GM18498 (cell line): ENCODE results near the gene NEK4.

Experiments
- ATAC-seq: cut with Tn5 transposase; IDR thresholded peaks from one replicate; pipeline ENCODE4 v1.9.1; 2021; ENCODE audit warnings: mild to moderate bottlenecking, moderate library complexity; ENCODE audit not compliant: unreplicated experiment

The NEK4 gene

DNA sequence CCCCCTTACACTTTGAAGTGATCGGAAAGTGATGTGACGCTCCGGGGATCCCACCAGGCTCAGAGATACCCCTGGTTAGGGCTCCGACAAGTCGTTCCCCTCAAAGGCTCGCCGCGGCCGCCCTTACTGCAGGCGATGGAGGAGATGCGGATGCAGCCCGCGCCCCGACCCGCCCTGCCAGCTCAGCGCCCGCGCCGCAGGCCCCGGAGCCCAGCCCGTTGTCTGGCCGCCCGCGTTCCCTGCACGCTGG is 65.4 kb downstream of the NEK4 start:
- no peak for ATAC-seq

DNA sequence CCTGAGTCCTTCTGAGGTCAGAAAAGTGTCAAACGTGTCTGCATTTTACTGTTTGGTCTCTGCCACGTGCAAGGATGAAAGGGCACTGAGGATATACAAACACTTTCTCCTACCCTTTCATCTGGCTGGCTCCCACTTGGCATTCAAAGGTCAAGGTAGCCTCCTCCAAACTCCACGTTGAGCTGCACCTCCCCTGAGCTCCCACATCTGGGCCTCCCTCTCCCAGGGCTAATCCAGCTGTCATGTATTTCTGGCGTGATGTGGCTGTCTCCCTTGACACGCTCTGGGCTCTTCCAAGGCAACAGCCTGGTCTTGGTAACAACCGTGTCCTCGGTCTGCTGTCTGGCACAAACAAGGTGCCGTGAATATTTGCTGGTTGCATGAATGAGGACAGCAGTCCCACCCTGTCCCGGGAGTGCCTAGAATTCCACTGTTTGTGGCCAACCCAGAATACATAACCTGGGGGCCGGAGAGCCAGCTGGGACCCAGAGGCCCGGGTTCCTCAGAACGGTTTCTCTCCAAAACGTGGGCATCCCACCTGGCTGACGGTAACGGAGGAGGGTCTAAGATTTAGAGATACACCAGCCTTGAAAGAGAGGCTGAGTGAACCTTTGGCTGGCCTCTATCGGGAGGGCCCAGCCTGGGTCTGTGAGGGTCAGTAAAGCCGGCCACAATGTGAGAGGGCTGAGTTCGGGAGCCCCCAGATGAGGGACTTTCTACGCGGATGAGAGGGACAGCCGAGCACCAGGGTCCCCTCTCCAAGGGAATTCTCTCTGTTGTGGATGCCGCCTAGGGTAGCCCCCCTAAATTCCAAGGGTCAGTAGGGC is 65.9 kb downstream of the NEK4 start:
- ATAC-seq: peak; percentile 1

DNA sequence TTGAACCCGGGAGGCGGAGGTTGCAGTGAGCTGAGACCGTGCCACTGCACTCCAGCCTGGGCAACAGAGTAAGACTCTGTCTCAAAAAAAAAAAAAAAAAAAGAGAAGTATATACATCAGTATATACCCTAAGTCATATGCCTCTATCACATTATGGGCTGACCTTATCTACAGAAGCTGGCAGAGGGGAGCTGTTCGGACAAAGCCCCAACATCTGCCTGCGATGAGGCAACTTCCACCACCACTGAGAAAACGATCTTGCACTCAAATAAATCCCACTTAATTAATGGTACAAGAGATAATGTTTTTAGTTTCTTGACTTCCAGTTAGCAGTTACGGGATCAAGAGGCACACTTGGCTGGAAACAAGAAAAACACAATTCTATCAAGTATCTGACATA is 67.4 kb downstream of the NEK4 start:
- no peak for ATAC-seq

DNA sequence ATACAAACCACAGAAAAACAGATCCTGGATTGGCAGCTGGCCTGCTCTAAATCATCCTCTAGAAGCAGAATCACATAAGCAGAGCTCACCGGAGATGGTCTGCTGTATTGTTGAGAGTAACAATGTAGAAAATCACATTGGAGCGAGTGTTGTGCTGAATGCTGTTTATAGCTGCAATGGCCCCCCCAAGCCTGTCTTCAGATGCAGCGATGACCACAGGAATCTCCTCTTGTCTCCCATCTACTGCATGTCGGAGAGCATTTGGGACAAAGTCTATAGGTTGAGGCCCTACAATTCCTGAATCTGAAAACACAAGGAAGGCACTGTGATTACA is 73.1 kb downstream of the NEK4 start:
- ATAC-seq: no peak

DNA sequence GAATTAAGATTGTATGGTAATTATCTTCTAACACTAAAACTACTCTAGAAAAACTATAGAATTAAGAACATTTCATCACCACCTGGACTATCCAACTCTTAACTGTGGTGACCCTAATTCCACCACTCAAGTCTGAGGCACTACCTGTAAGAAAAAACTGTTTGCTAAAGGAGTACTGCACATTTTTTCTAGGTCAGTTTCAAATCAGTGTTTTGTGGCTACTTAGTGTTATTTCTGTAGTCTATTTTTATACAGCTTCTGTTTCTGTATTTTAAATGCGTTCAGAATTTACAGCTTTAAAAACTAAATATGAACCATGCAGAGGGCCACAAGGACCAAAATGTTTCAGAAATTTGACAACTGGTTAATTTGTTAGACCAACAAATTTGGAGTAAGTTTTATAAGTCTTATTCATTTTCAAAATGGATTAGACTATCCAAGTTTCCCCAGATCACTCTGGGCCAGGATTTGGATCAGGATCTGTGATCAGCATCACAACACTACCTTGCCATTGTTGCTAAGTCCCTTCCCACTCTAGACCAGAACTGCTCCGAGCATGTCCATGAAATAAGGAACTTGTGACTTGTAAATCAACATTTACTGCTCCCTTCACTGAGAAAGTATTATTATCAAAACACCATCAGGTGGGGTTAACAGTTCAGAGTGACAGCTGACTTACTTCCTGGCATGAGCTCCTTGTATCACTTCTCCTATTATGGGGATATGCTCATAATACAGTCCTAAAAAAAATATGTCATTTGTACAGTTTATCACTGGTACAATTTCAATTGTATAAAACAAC is 73.7 kb downstream of the NEK4 start:
- ATAC-seq: no peak

DNA sequence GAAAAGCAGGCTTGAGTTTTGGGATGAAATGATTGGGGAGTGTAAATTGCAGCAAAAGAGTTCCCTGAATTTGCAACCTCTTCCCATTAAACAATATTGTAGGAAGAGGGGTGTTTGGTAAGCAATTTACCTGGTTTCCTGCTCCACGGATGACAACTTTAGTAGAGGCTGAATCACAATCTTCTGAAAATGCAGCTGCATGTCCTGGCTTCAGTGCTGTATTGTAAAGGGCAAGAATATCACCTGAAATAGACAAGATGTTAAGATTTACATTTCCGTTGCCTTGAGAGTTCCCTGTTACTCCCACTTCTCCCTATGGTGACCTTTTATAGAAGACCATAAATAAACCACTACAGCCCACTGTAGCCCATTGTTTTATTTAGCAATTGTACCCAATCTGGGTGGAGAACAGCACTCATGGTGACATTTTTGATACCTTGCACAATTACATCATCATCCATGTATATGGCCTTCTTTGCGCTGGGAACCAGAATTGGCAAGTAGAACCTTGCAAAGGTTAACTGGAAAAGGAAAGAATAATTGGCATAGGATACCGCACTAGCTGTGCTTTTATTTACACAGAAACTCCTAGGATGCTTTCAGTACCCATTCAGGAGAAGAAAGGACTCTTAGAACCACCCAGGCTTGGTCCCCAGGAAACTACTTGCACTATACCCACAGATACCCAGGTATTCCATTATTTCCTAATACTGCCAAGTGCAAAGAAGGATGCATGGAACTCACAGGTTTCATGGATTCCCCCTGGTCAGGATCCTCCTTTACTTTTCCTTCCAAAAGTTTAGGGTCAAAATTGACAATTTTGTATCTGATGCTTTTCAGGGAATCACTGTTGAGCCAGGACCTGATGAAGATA is 74.7 kb downstream of the NEK4 start:
- no peak for ATAC-seq

DNA sequence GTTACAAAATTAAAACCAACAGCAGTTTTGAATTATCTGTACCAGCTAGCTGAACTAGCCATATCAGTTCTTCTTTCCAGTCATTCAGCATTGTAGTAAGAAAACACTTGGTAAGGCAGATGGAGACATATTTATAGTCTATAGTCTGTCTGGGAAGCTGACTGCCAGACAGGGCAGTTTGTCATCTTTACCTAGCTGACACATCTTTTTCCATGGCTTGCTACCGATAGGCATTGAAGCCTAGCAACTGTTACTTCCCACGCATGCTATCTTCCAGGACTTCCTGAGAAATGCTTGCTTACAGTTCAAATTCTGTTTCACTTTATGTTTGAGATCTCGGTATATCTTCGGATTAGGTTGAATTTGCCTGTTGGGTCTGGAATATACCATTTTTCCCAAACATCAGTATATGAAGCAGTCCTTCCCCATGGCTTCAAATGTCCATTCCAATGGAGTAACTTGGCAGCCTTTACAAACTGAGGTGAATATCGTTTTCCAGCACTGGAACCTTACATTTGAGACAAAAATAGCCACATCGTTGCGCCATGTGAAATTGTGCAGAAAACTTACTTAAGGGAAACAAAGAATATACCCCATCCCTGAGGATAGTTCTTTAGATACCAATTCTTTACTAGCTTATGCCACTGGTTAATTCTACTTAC is 76.1 kb downstream of the NEK4 start:
- no peak for ATAC-seq

DNA sequence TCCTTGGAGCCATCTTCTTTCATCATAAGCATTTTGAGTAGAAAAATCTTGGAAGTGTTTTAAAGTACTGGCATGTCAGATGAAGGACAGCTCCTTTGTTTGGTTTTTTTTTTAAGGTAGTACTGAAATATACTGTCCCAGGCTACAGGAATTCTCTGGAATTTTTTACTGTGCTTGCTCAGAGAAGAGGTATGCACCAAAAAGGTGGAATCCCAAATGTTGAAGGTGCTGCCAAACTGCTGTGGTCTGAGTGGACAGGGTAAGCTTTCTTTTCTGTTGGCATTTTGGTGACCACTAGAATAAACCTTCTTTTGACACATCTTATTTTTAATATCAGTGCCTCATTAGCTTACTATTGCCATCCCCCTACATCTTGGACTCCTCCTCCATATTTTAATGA is 77.7 kb downstream of the NEK4 start:
- ATAC-seq: no peak

DNA sequence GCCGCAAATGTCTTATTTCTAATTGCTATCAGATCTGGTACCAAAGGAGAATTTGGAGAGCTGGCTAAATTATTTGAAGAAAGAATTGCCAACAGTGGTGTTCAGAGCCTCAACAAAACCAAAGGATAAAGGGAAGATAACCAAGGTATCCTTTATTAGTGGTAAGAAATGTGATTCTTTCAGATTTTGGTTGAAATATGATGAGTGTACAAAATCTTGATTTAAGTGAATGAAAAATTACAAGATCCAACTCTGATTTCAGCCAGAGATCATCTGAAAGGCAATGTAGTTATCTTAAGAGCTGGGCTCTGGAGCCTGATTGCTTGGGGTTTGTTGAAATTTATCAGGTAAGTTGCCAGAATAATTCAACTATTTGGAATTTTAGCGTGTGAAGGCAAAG is 80.2 kb downstream of the NEK4 start:
- ATAC-seq: no peak

DNA sequence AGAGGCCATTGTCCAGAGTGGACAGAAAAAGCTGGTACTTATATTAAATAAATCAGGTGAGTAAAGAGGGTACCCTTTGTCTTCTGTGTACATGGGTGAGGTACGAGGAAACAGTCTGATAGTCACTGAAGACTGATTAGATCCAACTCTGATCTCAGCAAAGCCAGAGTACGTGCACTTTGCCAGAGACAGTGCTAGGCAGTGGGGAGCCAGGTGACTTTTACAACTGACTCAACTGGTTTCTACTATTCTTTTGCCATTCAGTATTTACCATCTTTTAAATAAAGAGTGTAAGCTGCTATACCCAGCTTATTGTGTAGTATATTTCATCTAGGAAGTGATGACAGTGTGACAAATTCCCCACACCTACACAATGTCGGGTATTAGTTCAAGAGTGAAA is 81.6 kb downstream of the NEK4 start:
- ATAC-seq: no peak

DNA sequence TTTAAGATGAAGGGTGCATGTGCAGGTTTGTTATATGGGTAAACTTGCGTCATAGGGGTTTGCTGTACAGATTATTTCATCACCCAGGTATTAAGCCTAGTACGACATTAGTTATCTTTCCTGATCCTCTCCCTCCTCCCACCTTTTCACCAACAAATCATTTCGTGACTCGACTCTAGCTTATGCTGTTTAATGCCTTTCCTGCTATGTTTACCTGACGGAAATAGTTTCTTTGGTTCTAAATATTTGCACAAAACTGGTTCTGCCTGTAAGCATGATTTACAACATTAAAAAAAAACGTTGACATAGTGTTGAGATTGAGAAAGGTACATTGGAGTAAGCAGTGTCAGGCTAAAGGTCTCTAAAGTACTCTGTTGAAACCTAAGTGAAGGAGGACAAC is 82.5 kb downstream of the NEK4 start:
- no peak for ATAC-seq

DNA sequence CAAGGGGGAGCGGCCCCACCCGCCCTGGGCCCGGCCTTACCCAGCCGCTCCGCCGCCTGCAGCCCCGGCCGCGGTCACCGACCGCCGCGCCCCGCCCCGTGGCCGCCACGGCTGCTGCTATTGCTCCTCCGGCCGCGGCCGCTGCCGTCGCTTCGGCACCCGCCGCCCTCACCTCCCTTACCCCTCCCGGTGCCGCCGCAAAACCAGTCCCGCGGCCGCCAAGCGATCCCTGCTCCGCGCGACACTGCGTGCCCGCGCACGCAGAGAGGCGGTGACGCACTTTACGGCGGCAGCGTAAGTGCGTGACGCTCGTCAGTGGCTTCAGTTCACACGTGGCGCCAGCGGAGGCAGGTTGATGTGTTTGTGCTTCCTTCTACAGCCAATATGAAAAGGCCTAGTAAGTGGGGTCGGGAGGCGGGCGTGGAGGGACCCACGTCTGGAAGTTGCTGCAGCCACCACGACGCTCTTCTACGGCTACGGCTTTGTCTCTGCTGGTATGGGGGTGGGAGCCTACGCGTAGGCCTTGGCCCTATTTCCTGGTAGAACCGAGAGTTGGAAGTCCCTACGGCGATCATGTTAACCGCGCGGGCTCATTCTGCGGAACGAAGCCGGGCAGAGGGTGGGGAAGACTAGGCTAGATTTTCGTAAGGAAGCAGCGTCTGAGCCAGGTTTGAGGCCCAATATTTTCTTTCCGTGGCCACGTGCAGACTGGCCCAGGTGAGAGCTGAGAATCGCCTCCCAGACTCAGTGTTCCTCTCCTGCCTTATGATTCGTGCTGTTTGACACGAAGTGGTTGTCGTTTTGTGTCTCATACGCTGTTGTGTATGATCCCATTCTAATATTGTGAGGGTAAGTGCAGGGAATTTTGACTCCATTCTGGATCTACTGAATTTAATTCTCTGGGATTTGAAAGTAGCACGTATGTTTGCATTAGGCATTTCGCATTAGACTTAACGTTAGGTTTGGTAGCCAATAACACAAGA is 84.7 kb downstream of the NEK4 start, which contains the start of the genes GNL3 and PBRM1:
Gene GNL3 (plus strand): TSS at position 324 of the 983 bp plus-strand sequence. CDS start 61 bp downstream, at position 385.
Gene PBRM1 (minus strand): TSS at position 205 of the 983 bp plus-strand sequence.
- peak; percentile 81 for ATAC-seq

DNA sequence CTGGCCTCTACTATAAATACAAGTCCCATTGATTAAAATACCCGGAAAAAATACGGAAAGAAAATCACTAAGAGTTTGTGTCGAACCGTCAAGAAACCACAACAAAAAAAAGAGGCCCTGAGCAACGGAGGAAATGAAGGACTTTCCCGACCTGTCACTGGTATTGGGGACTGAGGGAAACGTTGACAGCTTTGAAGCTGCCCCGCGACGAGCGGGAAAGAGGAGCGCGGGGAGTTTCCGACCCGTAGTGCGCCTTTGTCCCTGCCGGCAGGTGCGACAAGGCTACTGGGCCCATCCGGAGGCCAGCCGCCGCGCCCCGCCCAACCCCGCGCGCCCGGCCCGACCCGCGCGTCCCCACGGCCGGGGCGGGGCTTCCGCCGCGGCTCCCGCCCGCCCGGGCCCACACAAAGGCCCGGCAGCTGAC is 85.4 kb downstream of the NEK4 start:
- peak; percentile 85 for ATAC-seq

DNA sequence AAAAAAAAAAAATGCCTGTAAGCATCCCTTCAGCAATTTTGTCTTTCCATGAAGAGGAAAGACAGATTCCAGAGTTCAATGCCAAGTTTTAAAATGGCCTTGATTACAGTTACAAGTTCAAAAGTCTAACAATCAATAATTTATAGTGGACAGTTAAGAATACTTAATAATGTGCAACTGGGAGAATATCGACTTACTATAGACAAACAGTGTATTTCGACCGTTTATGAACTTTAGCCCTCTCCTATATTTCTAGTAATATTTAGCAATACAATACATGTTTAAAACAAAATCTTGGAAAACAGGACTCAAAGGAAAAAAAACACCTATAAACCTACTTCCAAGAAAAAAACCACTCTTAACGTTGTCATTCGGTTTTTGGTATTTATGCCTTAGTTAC is 86.6 kb downstream of the NEK4 start:
- no peak for ATAC-seq

DNA sequence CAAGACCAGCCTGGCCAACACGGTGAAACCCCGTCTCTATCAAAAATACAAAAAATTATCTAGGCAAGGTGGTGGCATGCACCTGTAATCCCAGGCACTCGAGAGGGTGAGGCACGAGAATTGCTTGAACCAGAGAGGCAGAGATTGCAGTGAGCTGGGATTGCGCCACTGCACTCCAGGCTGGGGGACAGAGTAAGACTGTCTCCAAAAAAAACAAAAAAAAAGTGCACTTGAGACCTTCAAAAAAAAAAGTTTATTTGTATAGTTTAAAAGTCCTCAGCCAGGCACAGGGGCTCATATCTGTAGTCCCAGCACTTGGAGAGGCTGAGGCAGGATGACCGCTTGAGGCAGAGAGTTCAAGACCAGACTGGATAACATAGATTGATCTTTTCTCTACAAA is 87.1 kb downstream of the NEK4 start:
- ATAC-seq: no peak

DNA sequence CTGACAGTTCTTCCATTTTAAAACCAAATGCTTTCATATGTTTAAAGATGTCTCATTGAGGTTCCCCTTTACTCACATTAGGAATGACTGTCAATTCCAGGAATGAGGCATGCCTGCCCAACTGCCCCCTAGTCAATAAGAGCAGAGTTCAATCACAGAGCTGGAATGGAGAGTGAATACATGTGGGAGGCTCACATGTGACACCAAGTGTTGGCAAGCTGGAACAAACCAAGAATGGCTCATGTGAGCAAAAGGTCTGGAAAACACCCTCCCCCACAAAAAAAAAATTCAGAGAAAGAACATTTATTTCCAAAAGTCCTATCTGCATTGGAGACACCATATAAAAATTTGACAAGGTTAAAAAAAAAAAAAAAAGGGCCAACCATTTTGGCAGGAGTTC is 88.7 kb downstream of the NEK4 start:
- no peak for ATAC-seq

DNA sequence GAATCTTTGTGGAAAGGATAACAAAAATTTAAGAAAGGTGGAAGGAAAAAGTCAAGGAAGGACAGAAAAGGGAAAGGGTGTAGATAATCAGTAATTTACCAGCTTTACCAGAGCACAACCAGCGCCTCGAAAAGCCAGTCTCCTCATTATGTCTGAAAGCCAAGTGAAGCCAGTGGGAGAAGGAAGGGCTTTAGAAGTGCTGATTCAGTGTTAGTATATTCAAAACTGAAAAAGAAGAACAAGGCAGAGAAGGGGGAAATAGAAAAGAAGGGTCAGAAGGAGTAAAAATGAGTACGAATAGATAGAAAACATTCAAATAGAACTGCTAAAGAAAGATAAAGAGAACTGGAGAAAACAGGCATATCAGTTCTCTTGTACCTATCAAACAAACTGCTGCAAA is 89.1 kb downstream of the NEK4 start:
- ATAC-seq: no peak

DNA sequence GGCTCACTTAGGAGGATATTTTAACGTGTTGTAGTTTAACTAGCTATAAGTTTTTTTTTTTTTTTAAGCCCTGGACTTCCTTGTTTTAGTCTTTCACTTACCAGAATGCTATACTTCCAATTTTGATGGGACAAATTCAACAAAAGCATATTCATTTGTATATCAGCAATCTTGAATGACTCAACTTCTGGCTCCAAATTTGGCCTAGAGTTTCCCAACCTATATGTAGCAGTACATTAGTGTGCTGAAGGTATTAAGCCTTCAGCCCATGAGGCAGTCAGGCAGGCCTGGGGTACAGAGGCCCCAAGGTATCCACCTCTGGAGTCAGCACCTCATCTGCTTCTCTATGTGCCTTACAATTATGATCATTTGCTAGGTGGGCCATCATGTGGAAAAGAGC is 90.9 kb downstream of the NEK4 start:
- ATAC-seq: no peak

DNA sequence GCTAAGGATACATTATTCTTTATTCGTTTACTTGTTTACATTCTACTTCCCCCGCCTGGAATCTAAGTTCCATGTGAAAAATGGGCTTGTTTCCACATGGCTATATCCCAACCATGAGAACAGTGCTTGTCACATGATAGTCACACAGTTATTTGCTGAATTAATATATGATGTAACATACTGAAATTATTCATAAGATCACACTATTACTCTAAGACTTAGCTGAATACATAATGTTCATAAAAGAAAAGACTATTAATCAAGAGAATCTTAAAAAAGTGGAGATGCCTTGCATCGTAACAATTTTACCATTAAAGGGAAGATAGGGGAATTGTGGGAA is 91.6 kb downstream of the NEK4 start:
- ATAC-seq: no peak
